ENCODE data around the gene GPBP1L1.

The GPBP1L1 gene

GRCh38 chr1:45589861-45590260 is 96.5 kb downstream of the GPBP1L1 start:
- no peak for DNase-seq (ENCODE audit: low read depth, low spot score)

- DNase-seq (ENCODE audit: low read depth, low spot score): no peak
These were observed 99.6 kb downstream of the GPBP1L1 start for GRCh38 chr1:45586769-45587168.

GRCh38 chr1:45585496-45586075 is 100.7 kb downstream of the GPBP1L1 start:
- DNase-seq (ENCODE audit: low read depth, low spot score): no peak

- DNase-seq (ENCODE audit: low read depth, low spot score): no peak
These were observed 101.3 kb downstream of the GPBP1L1 start for GRCh38 chr1:45585110-45585426.

- DNase-seq (ENCODE audit: low read depth, low spot score): peak; percentile 71
These were observed 101.8 kb downstream of the GPBP1L1 start for GRCh38 chr1:45584351-45585109.

GRCh38 chr1:45583666-45584350 is 102.5 kb downstream of the GPBP1L1 start, which contains the start of gene NASP:
Gene NASP, plus strand, starts transcription at chr1:45584041. Its CDS starts 106 bp downstream, at chr1:45584147.
- peak; percentile 83 for DNase-seq (ENCODE audit: low read depth, low spot score)

GRCh38 chr1:45583264-45583665 is 103.1 kb downstream of the GPBP1L1 start:
- peak; percentile 87 for DNase-seq (ENCODE audit: low read depth, low spot score)
